Nephron (organoid): ENCODE data around the gene HORMAD1.
"Not testable (repeated sequence)": the region's sequence is repeated elsewhere in the genome, so short reads cannot be mapped to it uniquely, and the experiment has no call there.

Source experiments
- H3K27ac Mint-ChIP-seq, 3 experiments: 2 replicates each; pipeline ENCODE4 v1.8.0; 2020; ENCODE audit warnings: mixed read lengths in 3 of 3, mild to moderate bottlenecking in 2 of 3, moderate library complexity in 1 of 3
- H3K27me3 Mint-ChIP-seq: 2 replicates; pipeline ENCODE4 v1.8.0; 2021; ENCODE audit warnings: low read depth, mild to moderate bottlenecking, moderate library complexity, mixed read lengths
- H3K36me3 Mint-ChIP-seq: 2 replicates; pipeline ENCODE4 v1.8.0; 2020; ENCODE audit warnings: low read depth, mixed read lengths
- H3K4me1 Mint-ChIP-seq: 2 replicates; pipeline ENCODE4 v1.8.0; 2020; ENCODE audit warnings: mixed read lengths
- H3K4me3 Mint-ChIP-seq, 3 experiments: 2 replicates each; pipeline ENCODE4 v1.8.0; 2020; ENCODE audit warnings: mild to moderate bottlenecking in 3 of 3, mixed read lengths in 3 of 3, moderate library complexity in 2 of 3
- H3K9me3 Mint-ChIP-seq: 2 replicates; pipeline ENCODE4 v1.8.0; 2020; ENCODE audit warnings: mixed read lengths
- CTCF ChIP-seq, 3 experiments: fragments of 200-600 bp; sonication (generic); IDR thresholded peaks; one replicate each; pipeline ENCODE4 v1.5.0; 2021; ENCODE audit warnings: antibody characterized with exemption in 3 of 3; ENCODE audit not compliant: unreplicated experiment in 3 of 3

The HORMAD1 gene

GRCh38 chr1:150720703-150721102 lies at the start of gene HORMAD1:
Gene HORMAD1 (minus strand): TSS chr1:150720895. CDS start chr1:150719505, 1,390 bp downstream.
- Mint-ChIP-seq H3K9me3 (peaks cover 12% of the 10 kb centered on the region), H3K27ac (no peak within 1 kb of the TSS), H3K36me3 (no peaks in the 10 kb centered on the region), H3K4me3 (no peak within 1 kb of the TSS), H3K27me3 (no peaks in the 10 kb centered on the region), H3K4me1 (no peaks in the 10 kb centered on the region)
- no peak for TF ChIP-seq CTCF (IDR thresholded peaks at IDR 0.05; ENCODE audit: unreplicated experiment in 3 of 3)

GRCh38 chr1:150767704-150768103 lies 47.0 kb upstream of the HORMAD1 start:
- peaks cover 14% of the 10 kb centered on the region for H3K4me1 Mint-ChIP-seq
- H3K36me3 Mint-ChIP-seq, H3K27ac Mint-ChIP-seq, H3K9me3 Mint-ChIP-seq, H3K4me3 Mint-ChIP-seq, H3K27me3 Mint-ChIP-seq: not testable (repeated sequence)

GRCh38 chr1:150765977-150766301 lies 45.2 kb upstream of the HORMAD1 start:
- Mint-ChIP-seq H3K27ac (peak overlapping the region; percentile 90 to 95 (median 93)), H3K4me1 (peaks cover 14% of the 10 kb centered on the region)
- not testable (repeated sequence) for H3K27me3 Mint-ChIP-seq, H3K9me3 Mint-ChIP-seq, H3K4me3 Mint-ChIP-seq, H3K36me3 Mint-ChIP-seq

DNA sequence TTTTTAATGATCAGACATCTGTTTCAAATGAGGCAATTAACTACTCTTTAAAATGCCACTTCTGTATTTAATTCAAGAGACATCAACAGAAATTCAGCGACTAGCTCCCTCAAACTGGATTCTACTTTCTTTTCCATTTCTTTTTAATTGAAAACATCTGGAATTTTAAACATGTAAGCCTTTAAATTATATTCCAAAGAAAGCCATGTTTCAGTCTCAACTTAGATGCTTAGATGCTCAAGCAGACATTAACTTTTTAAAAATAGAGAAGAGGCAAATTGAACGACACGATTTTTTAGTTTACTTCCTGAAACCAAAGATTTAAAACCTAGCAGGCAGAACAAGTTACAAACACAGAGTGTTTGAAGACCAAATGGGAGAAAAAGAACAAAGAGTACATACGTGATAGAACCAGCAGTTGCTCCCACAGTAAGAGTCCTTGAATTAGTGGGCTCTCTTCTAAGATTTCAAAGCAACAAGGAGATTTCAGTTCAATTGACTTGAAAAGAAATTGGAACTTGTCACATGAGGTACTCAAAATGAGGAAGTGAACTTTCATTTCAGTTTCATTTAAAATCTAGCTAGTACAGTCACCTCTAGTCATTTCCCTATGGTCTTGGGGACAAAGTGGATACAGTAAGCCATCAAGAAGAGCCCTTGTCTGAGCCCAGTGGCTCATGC lies 44.7 kb upstream of the HORMAD1 start, which contains the start of gene CTSS:
CTSS (minus strand) TSS at position 483 of the 681 bp plus-strand sequence. CDS start 1,015 bp downstream, outside the sequence.
- Mint-ChIP-seq H3K27ac (peak within 1 kb of the TSS; percentile 90 to 95 (median 93)), H3K36me3 (peaks cover 3% of the 10 kb centered on the region), H3K4me1 (peaks cover 14% of the 10 kb centered on the region), H3K4me3 (peak within 1 kb of the TSS; percentile 30 to 62 (median 56)), H3K9me3 (peaks cover 6% of the 10 kb centered on the region), H3K27me3 (no peaks in the 10 kb centered on the region)
- no peak for TF ChIP-seq CTCF (IDR thresholded peaks at IDR 0.05; ENCODE audit: unreplicated experiment in 3 of 3)

DNA sequence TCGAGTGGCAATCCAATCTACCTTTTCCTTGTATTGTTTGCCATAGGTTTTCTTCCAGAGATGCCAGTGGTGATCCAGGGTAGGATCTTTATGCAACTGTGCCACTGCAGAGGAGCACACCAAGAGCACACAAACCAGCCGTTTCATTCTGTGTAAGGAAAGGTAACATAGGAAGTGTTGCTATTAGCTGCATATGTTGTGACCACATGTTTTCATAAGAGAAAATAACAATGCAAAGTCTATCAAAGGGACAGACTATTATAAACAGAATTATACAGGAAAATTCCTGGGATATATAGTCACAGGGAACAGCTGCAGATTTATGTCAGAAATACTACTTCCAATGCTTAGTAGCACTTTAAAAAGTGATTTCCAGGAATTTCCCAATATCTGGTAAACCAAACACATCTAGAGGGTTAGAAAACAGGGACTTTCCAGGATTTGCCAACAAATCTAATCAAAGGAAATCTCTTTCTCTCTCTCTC lies 44.0 kb upstream of the HORMAD1 start:
- no peak for TF ChIP-seq CTCF (IDR thresholded peaks at IDR 0.05; ENCODE audit: unreplicated experiment in 3 of 3)
- Mint-ChIP-seq H3K4me1 (peaks cover 14% of the 10 kb centered on the region), H3K27ac (peak overlapping the region; percentile 90 to 95 (median 93)), H3K4me3 (peak overlapping the region in 2 of 3 experiments; percentile 56 to 62), H3K27me3 (no peaks in the 10 kb centered on the region), H3K9me3 (peaks cover 11% of the 10 kb centered on the region), H3K36me3 (peaks cover 6% of the 10 kb centered on the region)

DNA sequence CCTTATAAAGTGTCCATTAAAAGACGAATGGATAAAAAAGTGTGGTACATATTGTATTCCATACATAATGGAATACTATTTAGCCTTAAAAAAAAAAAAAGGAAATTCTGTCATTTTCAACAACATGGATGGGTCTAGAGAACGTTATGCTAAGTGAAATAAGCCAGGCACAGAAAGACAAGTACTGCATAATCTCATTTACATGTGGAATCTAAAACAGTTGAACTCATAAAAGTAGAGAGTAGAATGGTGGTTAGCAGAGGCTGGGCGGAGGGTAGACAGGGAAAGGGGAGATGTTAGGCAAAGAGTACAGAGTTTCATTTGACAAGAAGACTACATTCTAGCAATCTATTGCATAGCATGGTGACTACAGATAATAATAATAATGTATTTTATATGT lies 42.3 kb upstream of the HORMAD1 start:
- H3K27ac Mint-ChIP-seq: no peak overlapping the region

More for the DNA sequence above, 42.3 kb upstream of the HORMAD1 start:
- Mint-ChIP-seq H3K36me3 (peaks cover 6% of the 10 kb centered on the region), H3K4me1 (peaks cover 14% of the 10 kb centered on the region), H3K9me3 (peaks cover 12% of the 10 kb centered on the region), H3K27me3 (no peaks in the 10 kb centered on the region), H3K4me3 (no peak overlapping the region)
- no peak for TF ChIP-seq CTCF (IDR thresholded peaks at IDR 0.05; ENCODE audit: unreplicated experiment in 3 of 3)
